BJ (cell line): ENCODE results near the gene TAAR8. TPM values are rescaled to one million over a fixed set of nuclear protein-coding genes. Genes with fewer than 3 reads are reported as not detected.

ENCODE experiments used
- CTCF ChIA-PET: fragments of 350-600 bp; formaldehyde crosslinking; extraction: SDS; loops from one replicate; lab custom pipeline; 2021; ENCODE audit warnings: antibody characterized with exemption, inconsistent platforms; lab: Yijun Ruan, JAX
- POLR2A ChIA-PET: fragments of 300-600 bp; sonication (Branson Sonifier 250); formaldehyde crosslinking; extraction: SDS; loops from one replicate; lab custom pipeline; 2021; ENCODE audit warnings: antibody characterized with exemption; lab: Charles Lee
- DNase-seq: peaks from one replicate; pipeline ENCODE4 v3.0.0-alpha.2; 2011; ENCODE audit warnings: low read depth
- H3K27me3 ChIP-seq: 2 replicates; pipeline ENCODE4 v1.6.0; 2011; ENCODE audit warnings: low read length; ENCODE audit not compliant: control insufficient read depth, insufficient read depth
- H3K36me3 ChIP-seq: 2 replicates; pipeline ENCODE4 v1.5.1; 2011; ENCODE audit warnings: low read length; ENCODE audit not compliant: control insufficient read depth, insufficient read depth
- H3K4me3 ChIP-seq: 2 replicates; pipeline ENCODE4 v1.5.1; 2011; ENCODE audit warnings: low read depth, mild to moderate bottlenecking, control low read depth, low read length
- CTCF ChIP-seq: IDR thresholded peaks from 2 replicates; pipeline ENCODE4 v1.5.1; 2011; ENCODE audit warnings: low read depth, mild to moderate bottlenecking, control low read depth, inconsistent platforms, low read length, moderate library complexity; ENCODE audit not compliant: insufficient read depth
- polyA plus RNA-seq: library from polyadenylated mRNA; depleted of rRNA; stranded (reverse); fragments of >200 nt; gene quantifications from 2 replicates; pipeline ENCODE4 v1.2.3, GENCODE V29; 2011

The TAAR8 gene
- polyA plus RNA-seq, 1 experiment: not detected

DNA sequence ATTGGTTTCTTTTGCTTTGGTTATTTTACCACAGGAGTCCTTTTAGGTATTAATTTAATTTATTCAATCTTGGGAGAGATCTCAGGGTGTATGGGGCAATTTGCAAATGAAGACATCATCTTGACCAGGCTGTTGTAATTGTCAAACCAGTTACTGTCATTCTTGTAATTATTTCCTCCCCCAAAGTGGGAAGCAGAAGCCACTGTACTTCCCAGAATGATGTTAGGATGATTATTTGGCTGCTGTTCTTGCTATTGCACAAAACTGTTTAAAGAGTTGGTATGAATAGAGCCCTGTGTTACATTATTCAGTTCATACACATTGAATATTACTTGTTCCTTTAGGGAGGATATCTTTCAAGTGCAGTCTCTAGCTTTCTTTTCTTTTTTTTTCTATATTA lies 19.3 kb downstream of the TAAR8 start:
- Histone ChIP-seq H3K27me3 (0 out of 2 replicates have a peak, but pooled peaks cover 4% of the 10 kb centered on the region), H3K4me3 (no peak overlapping the region), H3K36me3 (no peaks in the 10 kb centered on the region)
- CTCF ChIA-PET: interaction anchor here (0.6 kb wide), 1 partner anchor 321 kb away, joined by 3 read pairs; no protein-coding TSS in a partner anchor
- POLR2A ChIA-PET: no interaction called here
- no peak for DNase-seq
- TF ChIP-seq CTCF: no peak

DNA sequence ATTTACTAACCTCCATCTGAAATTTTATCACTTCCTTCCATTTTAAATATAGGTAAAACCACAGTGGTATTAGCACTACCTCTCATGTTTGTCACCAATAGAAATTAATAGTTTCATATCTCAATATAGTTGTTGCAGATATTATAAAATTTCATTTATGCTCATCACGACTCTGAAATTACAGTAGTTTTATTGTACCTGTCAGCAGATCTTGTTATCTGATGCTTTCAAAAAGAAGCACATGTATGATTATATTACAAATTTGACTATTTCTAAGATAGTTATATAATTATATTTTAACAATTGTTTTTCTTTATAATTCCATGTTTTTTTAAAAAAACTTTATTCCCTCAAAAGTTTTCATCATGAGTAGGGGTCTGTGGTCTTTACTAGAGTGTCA lies 32.2 kb downstream of the TAAR8 start:
- H3K36me3 ChIP-seq: no peaks in the 10 kb centered on the region
- H3K4me3 ChIP-seq: no peak overlapping the region
- H3K27me3 ChIP-seq: 0 out of 2 replicates have a peak, but pooled peaks cover 1% of the 10 kb centered on the region
- DNase-seq: no peak
- ChIA-PET POLR2A (no interaction called here), CTCF (no interaction called here)
- no peak for TF ChIP-seq CTCF

- TF ChIP-seq CTCF: no peak
- DNase-seq: no peak
- Histone ChIP-seq H3K4me3 (no peak overlapping the region), H3K36me3 (no peaks in the 10 kb centered on the region), H3K27me3 (peaks cover 1% of the 10 kb centered on the region; the same call in 1 of the 2 replicates)
- CTCF ChIA-PET: no interaction called here
- POLR2A ChIA-PET: no interaction called here
These were observed 35.0 kb downstream of the TAAR8 start for GRCh38 chr6:132587424-132587823.

GRCh38 chr6:132589454-132589853 lies 37.0 kb downstream of the TAAR8 start, which contains the start of gene TAAR5:
TSS of gene TAAR5 (minus strand) at chr6:132589741. CDS start at chr6:132589686, 55 bp downstream.
- ChIA-PET POLR2A (no interaction called here), CTCF (no interaction called here)
- DNase-seq: no peak
- TF ChIP-seq CTCF: no peak
- H3K27me3 ChIP-seq: no peaks in the 10 kb centered on the region; the same call in 1 of the 2 replicates
- H3K36me3 ChIP-seq: no peaks in the 10 kb centered on the region
- H3K4me3 ChIP-seq: no peak within 1 kb of the TSS

GRCh38 chr6:132590362-132590761 lies 37.9 kb downstream of the TAAR8 start:
- Histone ChIP-seq H3K4me3 (no peak overlapping the region), H3K27me3 (no peaks in the 10 kb centered on the region; the same call in 1 of the 2 replicates), H3K36me3 (no peaks in the 10 kb centered on the region)
- no peak for DNase-seq
- no peak for TF ChIP-seq CTCF
- ChIA-PET CTCF (no interaction called here), POLR2A (no interaction called here)
